UCSD-AML1 (cell line): ENCODE measurements around the gene GPR34.
"Not testable (repeated sequence)": the region's sequence is repeated elsewhere in the genome, so short reads cannot be mapped to it uniquely, and the experiment has no call there.

Experiments used
- DNase-seq: peaks from one replicate; lab custom pipeline; 2025; ENCODE audit not compliant: unreplicated experiment; lab: John Stamatoyannopoulos, UW

Gene GPR34, protein sequence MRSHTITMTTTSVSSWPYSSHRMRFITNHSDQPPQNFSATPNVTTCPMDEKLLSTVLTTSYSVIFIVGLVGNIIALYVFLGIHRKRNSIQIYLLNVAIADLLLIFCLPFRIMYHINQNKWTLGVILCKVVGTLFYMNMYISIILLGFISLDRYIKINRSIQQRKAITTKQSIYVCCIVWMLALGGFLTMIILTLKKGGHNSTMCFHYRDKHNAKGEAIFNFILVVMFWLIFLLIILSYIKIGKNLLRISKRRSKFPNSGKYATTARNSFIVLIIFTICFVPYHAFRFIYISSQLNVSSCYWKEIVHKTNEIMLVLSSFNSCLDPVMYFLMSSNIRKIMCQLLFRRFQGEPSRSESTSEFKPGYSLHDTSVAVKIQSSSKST

DNA sequence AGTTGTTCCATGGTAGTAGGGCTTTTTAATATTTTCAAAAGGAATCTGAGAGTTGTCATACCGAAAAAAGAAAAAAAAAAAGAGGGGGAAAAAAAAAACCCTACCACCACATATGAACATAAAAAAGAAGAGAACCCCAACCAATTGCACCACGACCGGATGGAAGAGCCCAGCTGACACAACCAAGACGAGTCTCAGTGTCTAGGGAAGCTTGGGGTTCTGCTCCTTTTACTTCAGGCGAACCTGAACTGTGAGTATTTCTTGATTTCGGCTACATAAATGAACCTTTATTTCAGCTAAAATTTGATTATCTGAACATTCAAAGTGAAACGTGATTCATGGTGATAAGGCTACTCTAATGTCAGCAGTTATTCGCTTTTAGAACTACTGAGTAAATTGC, at the start of gene GPR34:
TSS of gene GPR34 (plus strand) at position 139 of the 400 bp plus-strand sequence. CDS start 6,661 bp downstream, outside the sequence.
- DNase-seq, result no peak

DNA sequence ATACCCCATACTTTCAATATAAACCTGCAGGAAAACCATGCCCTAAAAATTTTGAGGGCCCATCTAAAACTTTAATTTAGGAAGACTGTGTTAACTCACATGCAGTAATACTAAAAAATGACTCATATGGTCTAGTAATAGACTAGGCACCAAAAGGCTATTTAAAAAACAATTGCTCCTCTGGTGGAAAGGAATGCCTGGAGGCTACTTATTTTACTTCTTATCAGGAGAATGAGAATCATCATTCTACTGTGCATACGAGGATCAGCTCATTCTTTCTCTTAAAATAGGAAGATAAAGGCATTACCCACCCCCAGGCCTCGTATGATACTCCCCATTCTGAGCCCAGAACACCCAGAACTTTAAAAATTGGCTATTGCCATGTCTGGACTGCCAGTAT, 42.6 kb upstream of the GPR34 start:
- not testable (repeated sequence) for DNase-seq

DNA sequence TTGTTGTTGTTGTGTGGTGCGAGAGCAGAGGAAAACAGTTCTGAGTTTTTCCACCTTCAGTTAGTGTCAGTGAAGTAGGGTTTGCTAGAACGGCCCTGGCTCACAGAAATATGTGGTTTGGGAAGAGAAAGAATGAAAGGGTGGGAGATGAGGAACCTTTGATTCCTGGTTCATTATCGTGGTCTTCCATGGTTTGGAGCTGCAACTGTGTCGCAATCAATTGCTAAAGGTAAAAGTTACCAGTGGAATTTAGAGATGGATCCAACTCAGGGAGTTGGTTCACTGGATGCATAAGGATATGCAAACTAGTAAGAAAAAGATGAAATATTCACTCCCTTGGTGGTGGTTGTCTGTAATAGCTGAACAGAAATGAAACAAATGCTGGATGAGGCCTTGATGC, 35.6 kb upstream of the GPR34 start:
- DNase-seq, result no peak

DNA sequence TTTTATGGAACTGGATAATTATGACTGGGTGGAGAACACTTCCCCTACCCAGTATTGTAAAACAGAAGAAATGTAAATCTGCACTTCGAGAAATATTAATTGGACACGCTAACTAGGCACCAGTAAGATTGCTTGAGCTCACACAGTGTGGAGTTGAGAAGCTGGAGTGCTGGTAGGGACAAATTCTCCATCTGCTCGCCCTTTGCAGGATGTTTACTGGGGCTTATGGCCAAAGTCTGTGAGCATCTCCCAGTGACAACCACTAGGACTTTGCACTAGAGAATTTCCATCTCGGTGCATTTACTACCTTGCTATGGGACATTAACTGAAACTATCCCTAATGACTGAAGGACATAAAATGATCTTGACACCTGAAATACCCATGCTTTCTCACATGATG, 33.7 kb upstream of the GPR34 start:
- no peak for DNase-seq

DNA sequence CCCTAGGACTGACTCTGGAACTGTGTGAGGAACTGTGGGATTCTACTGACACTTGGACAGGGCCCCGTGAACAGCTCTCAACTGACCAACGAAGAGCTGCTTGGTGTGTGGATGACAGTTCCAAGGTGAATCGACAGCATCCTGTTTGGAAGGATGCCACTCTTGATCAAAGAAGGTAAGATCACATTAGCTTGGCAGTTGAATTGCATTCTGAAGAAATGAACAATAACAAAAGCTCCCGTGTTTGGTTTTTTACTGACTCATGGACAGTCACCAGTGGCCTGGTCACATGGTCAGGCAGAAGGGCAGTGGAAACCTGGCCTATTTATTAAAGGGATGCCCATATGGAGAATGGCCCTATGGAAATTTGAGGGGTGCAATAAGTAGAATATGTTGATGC, 33.1 kb upstream of the GPR34 start:
- DNase-seq, result no peak

DNA sequence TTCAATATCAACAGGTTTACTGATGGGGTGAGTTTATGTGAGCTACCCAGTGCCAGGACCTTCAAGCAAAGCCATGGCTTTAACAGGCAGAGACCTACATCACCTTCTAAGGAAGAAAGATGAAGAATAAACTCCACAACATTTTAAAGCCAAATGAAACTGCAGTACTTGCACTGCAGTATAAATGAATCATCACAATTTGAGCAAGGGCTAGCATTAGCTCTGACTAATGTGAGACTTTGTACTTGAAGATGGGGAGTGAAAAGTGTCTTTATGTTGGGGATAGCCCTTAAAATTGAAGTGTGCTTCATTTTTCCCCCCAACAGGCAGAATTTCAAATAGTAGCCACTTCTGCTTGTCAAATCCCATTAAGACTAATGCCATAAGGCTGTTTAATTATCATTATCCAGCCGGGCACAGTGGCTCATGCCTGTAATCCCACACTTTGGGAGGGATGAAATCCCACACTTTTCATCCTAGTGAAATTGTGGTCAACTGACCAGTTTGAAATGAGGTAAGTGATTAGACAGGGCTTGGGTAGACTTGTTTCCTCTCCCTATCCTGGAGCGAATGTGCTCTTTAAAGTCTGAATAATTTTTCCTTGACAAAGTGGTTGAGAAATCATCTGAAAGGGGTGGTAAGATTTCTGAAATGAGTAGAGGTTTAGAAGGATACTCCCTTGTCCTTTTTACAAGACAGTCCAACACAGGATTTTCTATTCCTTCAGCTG, 27.2 kb upstream of the GPR34 start:
- DNase-seq, result no peak

DNA sequence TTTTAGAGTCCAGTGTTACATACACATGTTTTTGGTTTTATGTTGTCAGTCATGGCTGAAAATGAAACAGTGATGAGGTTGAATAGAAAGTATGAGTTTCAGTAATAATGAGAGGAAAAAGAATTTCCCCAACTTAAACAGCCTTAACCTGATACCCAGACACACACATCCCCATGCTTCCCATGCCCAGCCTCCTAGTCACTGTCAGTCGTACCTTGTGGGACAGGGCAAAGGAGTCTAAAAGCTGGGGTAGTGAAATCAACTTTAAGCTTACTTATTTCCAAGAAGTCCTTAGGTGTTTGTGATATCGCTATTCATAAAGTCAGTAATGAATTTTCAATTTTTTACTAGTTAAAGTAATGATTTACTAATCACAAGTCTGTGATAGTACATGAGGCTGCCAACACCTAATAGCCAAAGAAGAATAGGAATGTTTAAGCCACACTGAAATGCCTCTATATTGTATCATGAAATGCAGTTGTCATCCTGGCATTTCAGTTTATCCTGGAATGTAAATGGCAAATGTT, 24.3 kb upstream of the GPR34 start:
- no peak for DNase-seq

DNA sequence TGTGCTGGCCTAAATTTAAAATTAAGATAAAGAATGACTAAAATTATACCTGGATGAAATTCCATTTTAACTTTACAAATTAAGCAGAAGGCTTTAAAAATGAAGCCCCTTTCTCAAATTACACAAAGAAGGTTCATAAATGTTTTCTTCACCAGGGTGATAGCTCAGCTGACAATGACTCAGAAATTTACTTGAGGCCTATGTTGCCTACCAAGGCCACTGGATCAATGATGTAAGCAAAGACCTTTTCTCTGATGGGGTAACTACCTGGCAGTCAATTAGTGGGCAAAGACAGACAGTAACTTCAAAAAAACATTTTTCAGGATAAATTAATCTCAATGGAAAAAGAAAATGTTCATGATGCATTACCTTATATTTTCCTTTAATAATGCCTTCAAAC, 23.9 kb upstream of the GPR34 start:
- DNase-seq, result no peak

DNA sequence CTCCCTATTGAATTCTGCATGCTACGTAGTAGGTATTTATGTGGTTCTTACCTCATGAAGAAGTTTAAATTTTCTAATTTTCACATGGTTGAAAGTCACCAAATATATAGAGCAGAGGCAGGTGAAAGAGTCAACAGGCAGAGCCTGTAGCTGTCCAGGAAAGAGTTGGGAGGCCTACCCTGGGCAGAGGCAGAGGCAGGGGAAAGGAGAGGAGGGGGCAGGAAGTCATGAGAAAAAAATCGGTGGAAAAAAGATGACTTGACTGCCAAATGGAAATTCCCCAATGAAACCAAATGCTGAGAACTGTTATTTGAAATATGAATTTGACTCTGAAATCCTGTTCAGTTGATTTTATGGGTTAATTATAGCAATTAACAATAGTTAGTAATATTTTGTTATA, 23.1 kb upstream of the GPR34 start:
- DNase-seq, result no peak

DNA sequence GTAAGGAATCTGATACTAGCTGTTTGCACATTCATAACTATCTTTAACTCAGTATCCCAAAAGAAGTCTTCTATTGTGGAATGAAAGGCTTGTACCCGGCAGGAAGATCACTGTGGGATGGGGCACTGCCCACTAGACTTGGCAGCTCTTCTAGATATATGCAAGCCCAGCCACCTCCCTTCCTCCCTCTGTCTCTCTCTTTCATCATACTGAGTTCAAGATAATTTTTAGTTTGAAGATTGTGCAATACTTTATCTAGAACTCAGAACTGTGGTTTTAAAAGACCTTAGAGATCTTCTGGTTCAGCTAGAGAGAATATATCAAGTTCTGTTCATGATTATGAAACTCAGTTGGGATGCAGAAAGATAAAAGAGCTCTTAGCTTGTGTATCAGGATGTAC, 22.5 kb upstream of the GPR34 start:
- no peak for DNase-seq

DNA sequence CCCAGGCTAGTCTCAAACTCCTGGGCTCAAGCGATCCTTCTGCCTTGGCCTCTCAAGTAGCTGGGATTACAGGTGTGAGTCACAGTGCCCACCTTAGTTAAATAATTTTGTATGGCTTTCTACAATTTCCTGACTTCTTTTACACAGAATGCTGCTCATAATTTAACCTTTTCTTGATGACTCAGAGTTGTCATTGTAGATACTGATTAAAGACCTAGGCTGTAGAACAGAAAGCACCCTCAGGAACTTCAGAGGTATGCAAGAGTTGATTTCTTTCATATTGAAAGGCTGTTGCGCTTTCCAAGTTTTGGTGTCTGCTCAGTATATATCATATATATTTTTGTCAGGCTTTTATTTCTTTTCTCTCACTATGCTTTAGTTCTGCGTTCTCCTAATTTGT, 21.1 kb upstream of the GPR34 start:
- no peak for DNase-seq

DNA sequence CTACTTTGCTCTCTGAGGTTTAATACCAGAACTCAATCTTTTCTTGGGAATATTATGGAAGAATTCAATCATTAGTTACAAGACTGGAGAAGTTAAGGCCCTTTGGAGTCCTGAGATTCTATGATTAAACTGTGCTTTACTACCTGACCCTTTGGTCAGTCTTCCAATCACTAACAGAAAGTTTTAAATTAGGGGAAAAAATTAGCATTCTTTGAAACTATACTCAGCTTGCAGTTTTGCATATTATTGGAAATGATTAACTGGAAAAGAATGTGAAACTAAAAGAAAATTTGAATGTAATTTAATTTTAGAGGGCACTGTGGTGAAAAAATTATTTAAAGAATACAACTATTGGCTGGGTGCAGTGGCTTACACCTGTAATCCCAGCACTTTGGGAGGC, 18.7 kb upstream of the GPR34 start:
- DNase-seq, result no peak

DNA sequence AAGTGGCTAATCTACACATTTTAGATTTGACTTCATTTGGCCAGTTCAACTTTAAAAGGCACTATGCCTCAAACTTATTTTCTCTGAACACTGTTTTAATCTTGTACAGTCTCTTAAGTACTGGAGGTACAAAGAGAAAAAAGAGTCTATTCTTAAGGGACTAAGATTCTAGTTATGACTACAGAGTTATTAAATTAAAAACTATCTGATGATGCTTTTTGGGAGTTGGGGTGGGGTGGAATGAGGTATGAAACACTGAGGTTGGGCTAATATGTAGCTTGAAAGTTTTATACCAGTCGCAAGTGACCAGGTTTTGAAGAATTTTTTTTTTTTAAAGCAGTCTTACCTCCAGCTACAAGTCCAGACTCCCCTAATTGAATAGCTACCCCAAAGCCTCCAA, 17.7 kb upstream of the GPR34 start:
- no peak for DNase-seq

DNA sequence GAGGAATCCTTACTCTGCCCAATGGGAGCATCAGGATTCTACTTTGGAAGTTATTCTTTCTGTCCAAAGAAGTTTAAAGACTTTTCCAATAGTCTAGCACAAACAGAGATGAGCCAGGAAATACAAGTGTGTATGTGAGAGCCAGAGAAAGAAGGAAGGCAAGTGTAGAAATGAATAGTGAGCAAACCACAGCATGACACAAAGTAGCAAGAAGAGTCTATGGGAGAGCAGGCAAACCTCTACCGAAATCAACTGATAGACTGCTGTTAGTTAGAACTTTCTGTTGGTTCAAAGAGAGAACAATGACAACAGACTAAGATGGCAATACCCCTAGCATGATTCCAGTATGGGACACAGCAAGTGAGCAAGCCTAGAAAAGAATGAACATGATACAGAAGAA, 16.1 kb upstream of the GPR34 start:
- no peak for DNase-seq

DNA sequence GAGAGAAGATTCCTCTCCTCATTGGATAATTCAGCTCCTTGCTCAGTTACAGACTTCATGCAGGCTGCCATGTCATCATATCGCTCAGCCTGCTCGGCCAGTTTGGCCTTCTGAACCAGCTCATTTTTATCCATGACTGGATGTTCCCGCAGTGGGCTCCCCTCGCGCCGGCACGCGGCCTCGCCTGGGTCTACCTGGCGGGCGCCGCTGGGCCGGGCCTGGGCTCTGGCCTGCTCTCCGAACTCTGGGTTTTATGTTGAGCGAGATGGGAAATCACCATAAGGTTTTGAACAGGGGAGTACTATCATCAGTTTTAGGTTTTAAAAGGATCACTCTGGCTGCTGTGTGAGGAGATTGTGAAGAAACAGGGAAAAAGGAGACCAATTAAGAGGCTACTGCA, 12.4 kb upstream of the GPR34 start:
- DNase-seq, result not testable (repeated sequence)

DNA sequence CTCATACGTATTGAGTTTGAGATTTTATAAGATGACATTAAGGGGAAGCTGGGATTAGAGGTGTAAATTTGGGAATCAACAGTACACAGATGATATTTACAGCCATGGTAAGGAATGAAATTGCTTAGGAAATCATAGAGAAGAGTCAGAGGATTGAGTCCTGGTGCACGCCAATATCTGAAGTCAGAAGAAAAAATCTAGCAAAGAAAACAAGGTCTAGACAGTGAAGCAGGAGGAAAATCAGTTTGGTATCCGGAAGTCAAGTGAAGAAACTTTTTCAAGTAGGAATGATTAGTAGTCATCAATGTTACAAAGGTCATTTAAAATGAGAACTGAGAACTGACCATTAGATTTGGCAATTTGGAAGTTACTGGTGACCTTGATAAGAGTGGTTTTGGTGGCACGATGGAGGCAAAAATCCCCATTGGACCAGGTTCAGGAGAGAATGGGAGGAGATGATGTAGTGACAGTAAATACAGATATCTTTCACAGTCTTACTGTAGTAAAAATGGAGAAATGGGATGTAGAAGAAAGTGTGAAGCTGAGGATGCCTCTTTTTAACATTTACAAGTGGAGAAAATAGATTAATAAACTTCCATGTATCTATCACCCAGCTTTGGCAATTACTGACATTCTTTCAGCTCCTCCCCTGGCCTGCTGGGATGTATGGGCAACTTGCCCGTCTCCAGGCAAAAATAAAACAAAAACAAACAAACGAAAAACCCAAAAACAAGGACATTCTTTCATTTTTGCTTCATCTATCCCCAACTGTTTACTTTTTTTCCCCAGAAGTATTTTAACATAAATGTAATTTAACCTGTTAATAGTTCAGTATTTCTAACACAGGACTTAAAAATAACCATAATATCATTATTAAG, 11.4 kb upstream of the GPR34 start:
- no peak for DNase-seq

DNA sequence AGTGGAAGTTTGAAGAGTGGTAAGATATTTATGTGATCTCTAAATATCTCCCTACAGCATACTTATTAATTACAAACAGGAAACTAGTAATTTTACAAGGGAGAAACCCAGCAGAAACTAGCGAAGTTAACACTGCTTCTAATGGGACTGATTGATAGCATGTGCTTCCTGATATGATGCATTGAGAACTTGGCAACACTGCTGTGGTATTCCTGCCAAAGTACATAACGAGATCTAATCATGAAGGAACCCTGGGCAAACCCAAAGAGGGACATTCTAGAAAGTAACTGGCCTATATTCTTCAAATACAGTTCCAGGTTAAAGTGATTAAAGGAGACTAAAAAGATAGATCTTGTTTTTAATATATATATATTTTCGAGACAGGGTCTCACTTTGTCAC, 4.6 kb upstream of the GPR34 start:
- no peak for DNase-seq

DNA sequence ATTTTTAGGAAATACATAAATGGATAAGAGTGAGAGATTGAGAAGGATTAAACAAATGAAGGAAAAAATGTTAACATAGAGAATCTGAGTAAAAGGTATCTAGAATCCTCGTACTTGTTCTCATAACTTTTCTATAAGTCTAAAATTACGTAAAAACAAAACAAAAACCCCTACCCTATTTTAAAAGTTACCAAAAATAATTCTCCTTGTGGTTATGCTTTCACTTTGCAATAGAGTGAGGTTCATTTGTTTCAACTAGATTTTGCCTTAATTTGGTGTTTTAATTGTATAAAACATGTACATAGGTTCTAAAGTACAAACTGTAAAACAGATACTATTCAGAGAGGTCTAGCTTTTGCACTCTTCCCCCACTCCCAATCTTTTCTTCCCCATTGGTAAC, 3.8 kb upstream of the GPR34 start:
- no peak for DNase-seq

DNA sequence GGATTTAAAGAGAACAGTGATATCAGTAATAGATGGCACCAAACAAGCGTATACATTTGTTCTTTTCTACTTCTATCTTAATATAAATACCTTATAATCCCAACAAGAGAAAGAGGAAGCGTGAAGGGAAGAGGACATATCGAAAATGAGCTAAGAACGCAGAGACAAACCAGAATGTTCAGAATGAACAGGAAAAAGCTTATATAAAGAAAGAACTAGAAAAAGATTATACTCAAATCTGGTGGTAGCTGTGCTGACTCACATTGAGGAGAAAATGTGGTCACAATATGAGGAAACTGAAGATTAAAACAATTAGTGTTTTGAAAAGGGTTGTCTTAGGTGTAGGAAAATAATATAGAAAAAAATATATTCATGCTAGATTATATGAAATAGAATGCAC, 2.0 kb upstream of the GPR34 start:
- no peak for DNase-seq

DNA sequence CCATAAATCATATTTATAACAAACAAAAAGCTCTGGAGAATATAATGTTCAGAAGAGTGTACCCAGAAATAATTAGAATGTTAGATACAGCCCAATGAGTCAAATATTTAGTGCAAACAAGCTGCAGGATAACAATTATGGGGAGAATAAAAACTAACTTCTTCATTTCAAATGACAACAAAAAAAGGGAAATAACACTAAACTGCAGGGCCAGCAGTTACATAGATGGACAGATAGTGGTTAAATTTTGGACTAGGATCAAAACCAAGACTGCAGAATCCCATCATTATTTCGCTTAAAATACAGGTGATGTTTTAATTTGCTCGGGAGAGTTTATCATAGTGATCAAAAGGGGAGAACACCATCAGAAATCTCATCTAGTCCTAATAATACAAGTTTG, 617 bp upstream of the GPR34 start:
- DNase-seq, result no peak

DNA sequence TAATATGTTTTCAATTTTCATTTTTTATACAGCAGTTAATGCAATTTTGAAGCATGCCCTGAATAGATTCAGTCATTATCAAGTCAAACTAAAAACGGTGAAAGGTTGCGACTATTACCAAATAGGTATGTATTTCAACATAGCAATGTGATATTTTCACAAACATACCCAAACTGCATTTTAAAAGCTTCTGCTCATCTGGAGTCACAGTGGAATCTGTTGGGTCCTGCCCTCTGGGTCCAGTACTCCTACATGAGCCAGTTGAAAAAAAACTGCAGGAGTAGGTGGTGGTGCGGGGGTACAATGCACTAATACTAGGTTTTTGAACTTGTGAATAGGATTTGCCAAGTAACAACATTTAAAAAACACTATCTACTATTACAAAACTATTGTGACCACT, 938 bp downstream of the GPR34 start:
- no peak for DNase-seq
